HG03432 (cell line): Measurements from ENCODE around the gene DGKQ.
"Not testable (repeated sequence)": the region's sequence is repeated elsewhere in the genome, so short reads cannot be mapped to it uniquely, and the experiment has no call there.

Source experiments
- ATAC-seq: cut with Tn5 transposase; IDR thresholded peaks from one replicate; pipeline ENCODE4 v1.9.1; 2021; ENCODE audit warnings: mild to moderate bottlenecking, moderate library complexity; ENCODE audit not compliant: unreplicated experiment

The DGKQ gene

GRCh38 chr4:929096-929765 lies 44.1 kb downstream of the DGKQ start:
- no peak for ATAC-seq

- ATAC-seq, result not testable (repeated sequence)
Measured at GRCh38 chr4:927566-927965, 45.8 kb downstream of the DGKQ start.

- no peak for ATAC-seq
Measured at GRCh38 chr4:926538-926937, 46.8 kb downstream of the DGKQ start.

- no peak for ATAC-seq
Measured at GRCh38 chr4:925771-926500, 47.4 kb downstream of the DGKQ start.

GRCh38 chr4:925171-925570 lies 48.2 kb downstream of the DGKQ start:
- no peak for ATAC-seq

GRCh38 chr4:924107-925096 lies 49.0 kb downstream of the DGKQ start:
- ATAC-seq, result no peak

- no peak for ATAC-seq
Measured at GRCh38 chr4:921830-922331, 51.5 kb downstream of the DGKQ start.

GRCh38 chr4:919004-919680 lies 54.2 kb downstream of the DGKQ start:
- not testable (repeated sequence) for ATAC-seq

GRCh38 chr4:918591-918990 lies 54.8 kb downstream of the DGKQ start:
- not testable (repeated sequence) for ATAC-seq

GRCh38 chr4:917992-918391 lies 55.4 kb downstream of the DGKQ start:
- ATAC-seq, result no peak

- no peak for ATAC-seq
Measured at GRCh38 chr4:917466-917865, 55.9 kb downstream of the DGKQ start.

GRCh38 chr4:915595-915994 lies 57.8 kb downstream of the DGKQ start:
- ATAC-seq, result no peak

- ATAC-seq, result no peak
Measured at GRCh38 chr4:915041-915474, 58.3 kb downstream of the DGKQ start.

- ATAC-seq, result no peak
Measured at GRCh38 chr4:914531-914930, 58.8 kb downstream of the DGKQ start.

- ATAC-seq, result no peak
Measured at GRCh38 chr4:913280-913618, 60.1 kb downstream of the DGKQ start.

GRCh38 chr4:912548-913279 lies 60.7 kb downstream of the DGKQ start:
- ATAC-seq, result no peak

- ATAC-seq, result no peak
Measured at GRCh38 chr4:911871-912490, 61.4 kb downstream of the DGKQ start.

- no peak for ATAC-seq
Measured at GRCh38 chr4:911221-911751, 62.1 kb downstream of the DGKQ start.

GRCh38 chr4:910366-911091 lies 62.8 kb downstream of the DGKQ start:
- ATAC-seq, result no peak
